Vagina (tissue), 2 donors: ENCODE measurements around the gene ARHGAP21.

Experiments used
- CTCF ChIP-seq, 3 experiments: fragments of 450-650 bp in 2 of 3; fragments of 200-600 bp in 1 of 3; sonication (generic) in 1 of 3; IDR thresholded peaks; one replicate each; pipeline ENCODE4 v1.5.1; 2017 to 2019; ENCODE audit warnings: antibody characterized with exemption in 3 of 3, mild to moderate bottlenecking in 2 of 3, moderate library complexity in 2 of 3
- POLR2A ChIP-seq, 2 donors: fragments of 450-650 bp; IDR thresholded peaks; one replicate each; pipeline ENCODE4 v1.6.1; 2017; ENCODE audit warnings: antibody characterized with exemption in 2 of 2, mild to moderate bottlenecking in 2 of 2, moderate library complexity in 2 of 2
- POLR2AphosphoS5 ChIP-seq, 2 donors: sonication (generic); formaldehyde crosslinking; IDR thresholded peaks; one replicate each; pipeline ENCODE4 v1.9.0; 2017; ENCODE audit warnings: antibody characterized with exemption in 2 of 2, mild to moderate bottlenecking in 2 of 2, low read depth in 1 of 2; ENCODE audit not compliant: insufficient read depth in 1 of 2

- TF ChIP-seq CTCF (IDR thresholded peaks at IDR 0.05) = no peak
- TF ChIP-seq POLR2A (IDR thresholded peaks at IDR 0.05) = no peak
- no peak for TF ChIP-seq POLR2AphosphoS5 (IDR thresholded peaks at IDR 0.05; ENCODE audit: insufficient read depth in 1 of 2, low read depth in 1 of 2)
Observed at GRCh38 chr10:24568042-24568441, 155.6 kb downstream of the ARHGAP21 start.
